Lung (tissue), 12 donors: ENCODE measurements around the gene TAB2. TPM values are rescaled to one million over a fixed set of nuclear protein-coding genes. Genes with fewer than 3 reads are reported as not detected.

Experiments used
- ATAC-seq: fragments of 200-7000 bp; cut with Tn5 transposase; one replicate; pipeline ENCODE4 v1.9.1; 2020; ENCODE audit warnings: moderate number of reproducible peaks; ENCODE audit not compliant: insufficient read depth, low FRiP score
- DNase-seq, 3 donors: peaks; one replicate each; pipeline ENCODE4 v3.0.0-alpha.2; 2013 to 2017
- H3K27ac ChIP-seq, 2 donors: one replicate each; pipeline ENCODE4 v1.5.1; 2013; ENCODE audit warnings: mild to moderate bottlenecking in 2 of 2, moderate library complexity in 2 of 2, control low read depth in 1 of 2, inconsistent platforms in 1 of 2, low read depth in 1 of 2, low read length in 1 of 2
- H3K27me3 ChIP-seq, 3 donors: one replicate each; pipeline ENCODE4 v1.5.1; 2013; ENCODE audit warnings: low read length in 2 of 3; ENCODE audit not compliant: control insufficient read depth in 3 of 3, insufficient read depth in 3 of 3
- H3K36me3 ChIP-seq, 4 donors: one replicate each; pipeline ENCODE4 v1.5.1; 2013; ENCODE audit warnings: low read length in 4 of 4, mild to moderate bottlenecking in 1 of 4, moderate library complexity in 1 of 4; ENCODE audit not compliant: control insufficient read depth in 4 of 4, insufficient read depth in 4 of 4
- H3K4me1 ChIP-seq, 5 donors: one replicate each; pipeline ENCODE4 v1.5.1; 2013; ENCODE audit warnings: low read length in 5 of 5, mild to moderate bottlenecking in 2 of 5, moderate library complexity in 1 of 5; ENCODE audit not compliant: control insufficient read depth in 5 of 5, insufficient read depth in 5 of 5
- H3K4me3 ChIP-seq: one replicate; pipeline ENCODE4 v1.5.1; 2013; ENCODE audit warnings: mild to moderate bottlenecking, control low read depth, moderate library complexity
- H3K9ac ChIP-seq, 2 donors: one replicate each; pipeline ENCODE4 v1.5.1; 2013; ENCODE audit warnings: low read length in 2 of 2, control low read depth in 1 of 2; ENCODE audit not compliant: insufficient read depth in 1 of 2
- H3K9me3 ChIP-seq, 4 donors: one replicate each; pipeline ENCODE4 v1.5.1; 2013; ENCODE audit warnings: low read length in 3 of 4, mild to moderate bottlenecking in 1 of 4, moderate library complexity in 1 of 4; ENCODE audit not compliant: control insufficient read depth in 4 of 4, insufficient read depth in 3 of 4
- CTCF ChIP-seq: IDR thresholded peaks from 2 replicates; pipeline ENCODE4 v1.5.1; 2012; ENCODE audit warnings: mild to moderate bottlenecking; ENCODE audit errors: control extremely low read depth, extremely low read depth
- WGBS, 2 donors: extraction: QIAGEN DNeasy Blood & Tissue Kit; methylation state at CpG; one replicate each; pipeline ENCODE4 v1.1.7; 2013; 5-methylcytosine and 5-hydroxymethylcytosine counted together
- polyA plus RNA-seq, 2 donors: library from polyadenylated mRNA; stranded (reverse); fragments of 200-250 nt; gene quantifications; one replicate each; pipeline ENCODE4 v1.2.1, GENCODE V29; 2013
- total RNA-seq, 2 donors: library from RNA; depleted of rRNA in 1 of 2; stranded (reverse); fragments of >200 nt in 1 of 2; gene quantifications; one replicate each; pipeline ENCODE4 v1.2.1, GENCODE V29; 2014 to 2021
- donor health status: control.
- donor health status: control.
- donor health status: Bipolar disorder and iron deficiency.
- donor health status: healthy.
- donor health status: DM: yes; HTN: yes; CAD: no.

The TAB2 gene
- total and polyA plus RNA-seq, 4 donors: 15.8 to 75.9 (median 33.2) TPM

GRCh38 chr6:149400050-149400449, 82.5 kb downstream of the TAB2 start, which contains the start of gene SUMO4:
TSS of gene SUMO4 (plus strand) at chr6:149400262. CDS start at chr6:149400392, 130 bp downstream.
- Histone ChIP-seq H3K4me1 (no peaks in the 10 kb centered on the region), H3K4me3 (no peak within 1 kb of the TSS), H3K9ac (no peak within 1 kb of the TSS), H3K9me3 (peaks cover 0 to 2% (median 0%) of the 10 kb centered on the region in 4 donors), H3K27ac (no peak within 1 kb of the TSS), H3K27me3 (no peaks in the 10 kb centered on the region), H3K36me3 (peaks cover 3 to 16% (median 11%) of the 10 kb centered on the region in 4 donors)
- TF ChIP-seq CTCF: no peak
- ATAC-seq (no peak), DNase-seq (no peak)
- WGBS, 2 donors: 95 to 96% methylated on average over 11 of the region's 11 CpGs

GRCh38 chr6:149403534-149403933, 86.0 kb downstream of the TAB2 start:
- TF ChIP-seq CTCF: no peak
- H3K9ac ChIP-seq: no peak overlapping the region
- no peaks in the 10 kb centered on the region for H3K27me3 ChIP-seq
- no peak for DNase-seq
- ATAC-seq: no peak
- no peaks in the 10 kb centered on the region for H3K4me1 ChIP-seq
- H3K36me3 ChIP-seq: peaks cover 6 to 24% (median 14%) of the 10 kb centered on the region in 4 donors
- H3K27ac ChIP-seq: no peak overlapping the region
- no peak overlapping the region for H3K4me3 ChIP-seq
- peaks cover 0 to 2% (median 0%) of the 10 kb centered on the region in 4 donors for H3K9me3 ChIP-seq
- WGBS, 2 donors: 96 to 100% methylated on average over 3 of the region's 3 CpGs

- H3K9ac ChIP-seq: no peak overlapping the region
- H3K27ac ChIP-seq: no peak overlapping the region
- ATAC-seq: no peak
- H3K9me3 ChIP-seq: no peaks in the 10 kb centered on the region
- H3K4me3 ChIP-seq: no peak overlapping the region
- no peak for TF ChIP-seq CTCF
- no peaks in the 10 kb centered on the region for H3K4me1 ChIP-seq
- no peaks in the 10 kb centered on the region for H3K27me3 ChIP-seq
- peak in 1 of 3 donors; percentile 32 for DNase-seq
- peaks cover 6 to 32% (median 19%) of the 10 kb centered on the region in 4 donors for H3K36me3 ChIP-seq
- 58 to 67% methylated on average over 5 of the region's 5 CpGs for WGBS, 2 donors
These were observed 88.6 kb downstream of the TAB2 start for GRCh38 chr6:149405823-149406765.
